ENCODE measurements around the gene CTNNA3.
"Not testable (repeated sequence)": the region's sequence is repeated elsewhere in the genome, so short reads cannot be mapped to it uniquely, and the experiment has no call there.

The CTNNA3 gene

GRCh38 chr10:67473850-67474633 is 222.0 kb downstream of the CTNNA3 start:
- Mint-ChIP-seq H3K4me1 (ENCODE audit: low read depth) (no peaks in the 10 kb centered on the region), H3K36me3 (peaks cover 4% of the 10 kb centered on the region), H3K27me3 (peaks cover 2% of the 10 kb centered on the region), H3K4me3 (no peak overlapping the region), H3K9me3 (ENCODE audit: low read depth) (peaks cover 22% of the 10 kb centered on the region), H3K27ac (no peak overlapping the region)

- Mint-ChIP-seq H3K27me3 (peaks cover 11% of the 10 kb centered on the region), H3K4me1 (ENCODE audit: low read depth) (no peaks in the 10 kb centered on the region)
Observed at GRCh38 chr10:67471022-67471421, 225.0 kb downstream of the CTNNA3 start.

GRCh38 chr10:67464278-67464677 is 231.7 kb downstream of the CTNNA3 start:
- H3K27ac Mint-ChIP-seq: no peak overlapping the region
- no peaks in the 10 kb centered on the region for H3K36me3 Mint-ChIP-seq
- peaks cover 11% of the 10 kb centered on the region for H3K27me3 Mint-ChIP-seq
- H3K9me3 Mint-ChIP-seq (ENCODE audit: low read depth): no peaks in the 10 kb centered on the region
- no peak overlapping the region for H3K4me3 Mint-ChIP-seq
- H3K4me1 Mint-ChIP-seq (ENCODE audit: low read depth): no peaks in the 10 kb centered on the region

More at GRCh38 chr10:67471022-67471421, 225.0 kb downstream of the CTNNA3 start:
- H3K27ac Mint-ChIP-seq: no peak overlapping the region
- H3K9me3 Mint-ChIP-seq (ENCODE audit: low read depth): peaks cover 4% of the 10 kb centered on the region
- no peak overlapping the region for H3K4me3 Mint-ChIP-seq
- H3K36me3 Mint-ChIP-seq: peaks cover 2% of the 10 kb centered on the region

- Mint-ChIP-seq H3K9me3 (ENCODE audit: low read depth) (peaks cover 11% of the 10 kb centered on the region), H3K36me3 (no peaks in the 10 kb centered on the region), H3K27me3 (no peaks in the 10 kb centered on the region), H3K27ac (no peak overlapping the region), H3K4me3 (no peak overlapping the region), H3K4me1 (ENCODE audit: low read depth) (no peaks in the 10 kb centered on the region)
Observed at GRCh38 chr10:67452892-67453291, 243.1 kb downstream of the CTNNA3 start.

DNA sequence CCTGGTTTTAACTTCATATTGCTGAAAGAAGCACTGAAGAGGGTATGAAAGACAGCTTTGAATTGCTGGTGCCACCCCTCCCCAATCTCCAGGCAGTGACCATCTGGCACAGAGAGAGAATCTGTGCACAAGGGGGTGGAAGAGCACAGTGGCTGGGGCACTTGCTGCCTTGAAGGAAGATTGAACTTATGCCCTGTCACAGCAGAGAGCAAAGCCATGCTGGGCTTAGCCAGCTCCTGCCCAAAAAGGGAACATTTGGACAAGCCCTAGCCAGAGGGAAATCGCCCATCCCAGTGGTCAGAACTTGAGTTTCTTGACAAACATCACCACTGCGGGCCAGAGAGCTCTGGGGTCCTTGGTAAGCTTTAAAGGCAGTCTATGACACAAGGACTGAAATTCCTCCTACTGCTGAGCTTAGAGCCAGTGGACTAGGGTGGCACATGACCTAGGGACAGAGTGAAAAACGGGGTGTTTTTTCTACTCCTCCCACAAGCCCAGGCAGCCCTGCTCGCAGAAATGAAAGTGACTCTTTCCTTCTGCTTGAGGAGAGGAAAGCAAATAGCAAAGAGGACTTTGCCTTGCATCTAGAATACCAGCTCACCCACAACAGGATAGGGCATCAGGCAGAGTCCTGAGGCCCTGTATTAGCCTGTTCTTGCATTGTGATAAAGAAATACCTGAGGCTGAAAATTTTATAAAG is 257.2 kb downstream of the CTNNA3 start:
- Mint-ChIP-seq H3K4me1 (ENCODE audit: low read depth) (no peaks in the 10 kb centered on the region), H3K27ac (no peak overlapping the region), H3K4me3 (no peak overlapping the region), H3K36me3 (no peaks in the 10 kb centered on the region), H3K27me3 (no peaks in the 10 kb centered on the region), H3K9me3 (ENCODE audit: low read depth) (peaks cover 16% of the 10 kb centered on the region)

- no peaks in the 10 kb centered on the region for H3K9me3 Mint-ChIP-seq (ENCODE audit: low read depth)
- H3K27ac Mint-ChIP-seq: no peak overlapping the region
- no peaks in the 10 kb centered on the region for H3K27me3 Mint-ChIP-seq
- no peaks in the 10 kb centered on the region for H3K4me1 Mint-ChIP-seq (ENCODE audit: low read depth)
- H3K4me3 Mint-ChIP-seq: no peak overlapping the region
- H3K36me3 Mint-ChIP-seq: no peaks in the 10 kb centered on the region
Observed at GRCh38 chr10:67433276-67433675, 262.7 kb downstream of the CTNNA3 start.

DNA sequence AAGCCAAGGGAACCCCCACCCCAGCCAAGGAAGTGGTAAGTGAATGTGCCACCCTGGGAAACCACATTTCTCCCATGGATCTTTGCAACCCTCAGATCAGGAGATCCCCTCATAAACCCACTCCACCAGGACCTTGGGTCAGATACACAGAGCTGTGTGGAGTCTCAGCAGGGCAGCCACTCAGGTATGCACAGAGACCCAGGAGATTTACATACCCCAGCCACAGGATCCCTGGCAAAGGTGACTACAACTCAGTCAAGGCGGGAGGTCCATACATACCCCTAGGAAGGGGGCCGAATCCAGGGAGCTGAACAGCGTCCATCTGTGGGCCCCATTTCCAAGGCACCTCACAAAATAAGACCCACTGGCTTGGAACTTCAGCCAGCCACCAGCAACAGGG is 293.4 kb downstream of the CTNNA3 start:
- peaks cover 1% of the 10 kb centered on the region for H3K27me3 Mint-ChIP-seq

DNA sequence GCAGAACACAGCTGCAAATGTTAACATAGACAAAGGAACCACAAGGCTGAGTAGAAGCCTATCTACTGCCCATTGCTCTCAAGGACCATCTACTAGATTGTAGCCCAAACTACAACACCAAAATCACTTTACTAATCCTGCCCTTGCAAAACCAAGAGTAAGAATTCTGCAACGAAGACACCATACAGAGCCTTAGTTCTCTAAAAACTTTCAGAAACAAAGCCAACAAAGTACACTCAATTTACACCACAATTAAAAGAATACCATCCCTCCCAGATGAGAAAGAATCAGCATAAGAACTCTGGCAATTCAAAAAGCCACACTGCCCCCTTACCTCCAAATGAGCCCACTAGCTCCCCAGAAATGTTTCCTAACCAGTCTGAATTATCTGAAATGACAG is 294.3 kb downstream of the CTNNA3 start:
- Mint-ChIP-seq H3K9me3 (ENCODE audit: low read depth) (peaks cover 15% of the 10 kb centered on the region), H3K27ac (no peak overlapping the region), H3K4me1 (ENCODE audit: low read depth) (no peaks in the 10 kb centered on the region), H3K27me3 (peaks cover 1% of the 10 kb centered on the region), H3K36me3 (no peaks in the 10 kb centered on the region), H3K4me3 (no peak overlapping the region)

More for the DNA sequence above, 293.4 kb downstream of the CTNNA3 start:
- Mint-ChIP-seq H3K9me3 (ENCODE audit: low read depth) (peaks cover 13% of the 10 kb centered on the region), H3K36me3 (no peaks in the 10 kb centered on the region), H3K4me1 (ENCODE audit: low read depth) (no peaks in the 10 kb centered on the region), H3K27ac (no peak overlapping the region), H3K4me3 (no peak overlapping the region)

GRCh38 chr10:67386841-67387533 is 309.0 kb downstream of the CTNNA3 start:
- not testable (repeated sequence) for H3K9me3 Mint-ChIP-seq (ENCODE audit: low read depth); H3K27ac Mint-ChIP-seq; H3K4me1 Mint-ChIP-seq (ENCODE audit: low read depth); H3K27me3 Mint-ChIP-seq; H3K36me3 Mint-ChIP-seq
- H3K4me3 Mint-ChIP-seq: peak overlapping the region; percentile 66

- no peaks in the 10 kb centered on the region for H3K9me3 Mint-ChIP-seq (ENCODE audit: low read depth)
- no peak overlapping the region for H3K27ac Mint-ChIP-seq
- no peaks in the 10 kb centered on the region for H3K36me3 Mint-ChIP-seq
- H3K27me3 Mint-ChIP-seq: peaks cover 8% of the 10 kb centered on the region
- peaks cover 9% of the 10 kb centered on the region for H3K4me1 Mint-ChIP-seq (ENCODE audit: low read depth)
- no peak overlapping the region for H3K4me3 Mint-ChIP-seq
Observed at GRCh38 chr10:67386260-67386659, 309.7 kb downstream of the CTNNA3 start.

DNA sequence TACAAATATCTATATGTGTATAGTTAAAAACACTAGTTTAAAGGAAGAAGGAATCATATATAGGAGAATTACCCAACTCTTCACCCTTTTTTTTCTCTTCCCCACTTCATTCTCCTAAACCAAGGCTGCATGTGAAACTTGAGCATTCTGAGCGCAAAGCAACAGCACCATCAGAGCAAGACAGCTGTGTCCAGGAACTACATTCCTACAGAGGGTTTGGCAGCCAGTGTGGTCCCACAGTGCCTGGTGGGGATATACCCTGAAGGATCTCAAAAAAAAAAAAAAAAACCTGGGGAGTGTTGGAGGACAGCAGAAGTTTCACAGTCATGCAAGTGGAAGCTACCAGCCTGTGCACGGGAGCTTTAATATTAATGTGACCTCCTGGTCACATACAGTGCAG is 310.4 kb downstream of the CTNNA3 start:
- H3K36me3 Mint-ChIP-seq: no peaks in the 10 kb centered on the region
- H3K4me1 Mint-ChIP-seq (ENCODE audit: low read depth): peaks cover 9% of the 10 kb centered on the region
- H3K4me3 Mint-ChIP-seq: no peak overlapping the region
- peaks cover 8% of the 10 kb centered on the region for H3K27me3 Mint-ChIP-seq
- no peak overlapping the region for H3K27ac Mint-ChIP-seq
- H3K9me3 Mint-ChIP-seq (ENCODE audit: low read depth): no peaks in the 10 kb centered on the region

- Mint-ChIP-seq H3K27me3 (peaks cover 8% of the 10 kb centered on the region), H3K36me3 (no peaks in the 10 kb centered on the region), H3K4me1 (ENCODE audit: low read depth) (peaks cover 9% of the 10 kb centered on the region), H3K27ac (no peak overlapping the region), H3K9me3 (ENCODE audit: low read depth) (no peaks in the 10 kb centered on the region), H3K4me3 (no peak overlapping the region)
Observed at GRCh38 chr10:67385089-67385488, 310.9 kb downstream of the CTNNA3 start.

- Mint-ChIP-seq H3K27me3 (peaks cover 1% of the 10 kb centered on the region), H3K4me3 (no peak overlapping the region), H3K4me1 (ENCODE audit: low read depth) (no peaks in the 10 kb centered on the region), H3K9me3 (ENCODE audit: low read depth) (peaks cover 4% of the 10 kb centered on the region), H3K27ac (no peak overlapping the region), H3K36me3 (no peaks in the 10 kb centered on the region)
Observed at GRCh38 chr10:67331121-67331910, 364.7 kb downstream of the CTNNA3 start.

GRCh38 chr10:67327626-67328535 is 368.1 kb downstream of the CTNNA3 start:
- Mint-ChIP-seq H3K4me1 (ENCODE audit: low read depth) (no peaks in the 10 kb centered on the region), H3K4me3 (no peak overlapping the region), H3K36me3 (no peaks in the 10 kb centered on the region), H3K27ac (no peak overlapping the region), H3K9me3 (ENCODE audit: low read depth) (peaks cover 4% of the 10 kb centered on the region), H3K27me3 (peaks cover 1% of the 10 kb centered on the region)
